ENCODE data around the gene LNPK.
"Not testable (repeated sequence)": the region's sequence is repeated elsewhere in the genome, so short reads cannot be mapped to it uniquely, and the experiment has no call there.

The LNPK gene

DNA sequence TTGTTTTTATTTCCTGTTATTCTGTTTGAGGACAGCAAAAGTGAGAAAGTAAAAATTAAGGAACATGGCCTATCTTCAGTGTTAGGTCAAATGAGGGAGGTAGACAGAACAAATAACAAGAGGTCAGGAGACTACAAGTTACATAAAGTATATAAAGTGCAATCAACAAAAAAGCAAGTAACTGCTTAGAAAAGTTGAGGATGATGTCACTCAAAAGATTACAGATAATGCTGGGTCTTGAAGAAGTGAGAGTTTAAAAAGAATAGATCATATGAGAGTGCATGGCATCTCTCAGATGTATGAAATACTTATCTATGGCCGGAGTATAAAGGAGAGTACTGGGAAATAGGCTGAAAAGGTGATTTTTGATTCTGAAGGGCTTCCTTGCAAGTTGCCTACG, 79.9 kb downstream of the LNPK start:
- no peak for DNase-seq (ENCODE audit: low read depth, low spot score)
- no peak overlapping the region for H3K4me3 ChIP-seq (ENCODE audit: low read length)

DNA sequence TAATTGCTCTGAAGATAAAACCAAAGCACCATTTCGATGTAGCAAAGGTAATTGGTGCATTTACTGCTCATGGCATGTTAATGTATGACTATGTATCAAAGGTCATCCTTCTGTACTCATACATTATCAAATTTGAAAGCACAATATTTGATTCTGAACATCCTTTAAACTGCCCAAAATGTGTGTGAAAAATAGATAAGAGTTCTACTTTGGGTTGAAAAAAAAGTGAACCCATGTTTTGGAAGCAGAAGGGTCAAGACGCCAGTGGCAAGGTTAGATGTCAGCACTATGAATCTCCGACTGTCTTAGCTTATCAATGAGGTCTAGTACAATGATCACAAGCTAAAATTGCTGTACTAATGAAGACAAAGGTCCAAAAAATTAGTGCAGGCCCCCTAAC, 83.1 kb downstream of the LNPK start:
- no peak for DNase-seq (ENCODE audit: low read depth, low spot score)
- no peak overlapping the region for H3K4me3 ChIP-seq (ENCODE audit: low read length)

DNA sequence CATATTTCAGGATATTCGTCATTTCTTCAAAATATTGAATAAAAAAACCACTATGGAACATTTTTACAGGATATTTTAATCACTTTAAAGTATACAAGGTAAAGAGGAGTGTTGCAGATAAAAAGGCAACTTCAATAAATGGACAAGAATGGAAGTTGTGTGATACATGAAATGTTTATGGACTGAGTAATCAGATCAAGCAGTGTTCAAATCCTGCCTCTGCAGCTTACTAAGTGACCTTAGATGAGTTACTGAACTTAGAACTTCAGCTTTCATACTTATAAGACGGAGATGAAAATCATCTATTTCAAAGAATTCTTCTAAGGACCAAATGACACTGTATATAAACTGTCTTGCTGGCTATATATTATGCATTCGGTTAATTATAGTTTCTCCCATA, 87.2 kb downstream of the LNPK start:
- no peak overlapping the region for H3K4me3 ChIP-seq (ENCODE audit: low read length)
- no peak for DNase-seq (ENCODE audit: low read depth, low spot score)

- not testable (repeated sequence) for DNase-seq (ENCODE audit: low read depth, low spot score); H3K4me3 ChIP-seq (ENCODE audit: low read length)
These were observed 88.0 kb downstream of the LNPK start for GRCh38 chr2:175913849-175914743.

DNA sequence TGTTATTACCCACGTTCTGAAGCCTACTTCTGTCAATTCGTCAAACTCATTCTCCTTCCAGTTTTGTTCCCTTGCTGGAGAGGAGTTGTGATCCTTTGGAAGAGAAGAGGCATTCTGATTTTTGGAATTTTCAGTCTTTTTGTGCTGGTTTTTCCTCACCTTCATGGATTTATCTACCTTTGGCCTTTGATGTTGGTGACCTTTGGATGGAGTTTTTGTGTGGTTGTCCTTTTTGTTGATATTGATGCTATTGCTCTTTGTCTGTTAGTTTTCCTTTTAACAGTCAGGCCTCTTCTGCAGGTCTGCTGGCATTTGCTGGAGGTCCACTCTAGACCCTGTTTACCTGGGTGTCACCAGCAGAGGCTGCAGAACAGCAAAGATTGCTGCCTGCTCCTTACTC, 88.8 kb downstream of the LNPK start:
- DNase-seq (ENCODE audit: low read depth, low spot score); H3K4me3 ChIP-seq (ENCODE audit: low read length): not testable (repeated sequence)

- H3K4me3 ChIP-seq (ENCODE audit: low read length): no peak overlapping the region
- no peak for DNase-seq (ENCODE audit: low read depth, low spot score)
These were observed 98.0 kb downstream of the LNPK start for GRCh38 chr2:175904035-175904434.

DNA sequence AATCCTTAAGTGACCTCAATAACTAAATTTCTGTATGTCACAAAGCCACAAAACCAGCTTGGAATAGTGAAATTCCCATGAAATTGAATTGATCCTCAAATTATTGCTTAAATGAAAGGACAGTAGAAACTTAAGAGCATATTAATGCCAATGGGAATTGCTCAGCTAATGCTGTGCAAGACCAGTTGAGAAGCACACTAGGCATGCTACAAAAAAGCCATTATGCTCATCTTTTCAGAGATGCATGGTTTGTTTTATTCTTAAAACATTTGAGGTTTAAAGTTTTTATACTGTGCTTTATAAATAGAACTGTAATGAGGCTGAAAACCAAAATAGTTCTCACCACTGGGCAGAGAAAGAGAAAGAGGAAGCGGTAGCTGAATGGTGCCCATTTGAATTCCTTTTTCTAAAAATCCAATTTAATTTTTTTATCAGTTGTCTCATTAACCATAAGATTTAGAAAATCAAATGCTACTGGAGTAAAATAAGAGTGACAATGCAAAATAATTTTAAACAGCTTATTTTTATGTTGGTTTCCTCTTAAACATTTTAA, 98.6 kb downstream of the LNPK start:
- no peak overlapping the region for H3K4me3 ChIP-seq (ENCODE audit: low read length)
- DNase-seq (ENCODE audit: low read depth, low spot score): no peak

GRCh38 chr2:175895957-175896356, 106.1 kb downstream of the LNPK start:
- DNase-seq (ENCODE audit: low read depth, low spot score); H3K4me3 ChIP-seq (ENCODE audit: low read length): not testable (repeated sequence)

GRCh38 chr2:175892046-175892445, 110.0 kb downstream of the LNPK start:
- no peak for DNase-seq (ENCODE audit: low read depth, low spot score)
- H3K4me3 ChIP-seq (ENCODE audit: low read length): no peak overlapping the region

- H3K4me3 ChIP-seq (ENCODE audit: low read length): no peak overlapping the region
These were observed 111.3 kb downstream of the LNPK start for GRCh38 chr2:175890636-175891242.

GRCh38 chr2:175889701-175890302, 112.3 kb downstream of the LNPK start:
- no peak overlapping the region for H3K4me3 ChIP-seq (ENCODE audit: low read length)
- DNase-seq (ENCODE audit: low read depth, low spot score): no peak

More at GRCh38 chr2:175890636-175891242, 111.3 kb downstream of the LNPK start:
- DNase-seq (ENCODE audit: low read depth, low spot score): no peak

GRCh38 chr2:175887776-175888175, 114.3 kb downstream of the LNPK start:
- H3K4me3 ChIP-seq (ENCODE audit: low read length): no peak overlapping the region
- no peak for DNase-seq (ENCODE audit: low read depth, low spot score)

DNA sequence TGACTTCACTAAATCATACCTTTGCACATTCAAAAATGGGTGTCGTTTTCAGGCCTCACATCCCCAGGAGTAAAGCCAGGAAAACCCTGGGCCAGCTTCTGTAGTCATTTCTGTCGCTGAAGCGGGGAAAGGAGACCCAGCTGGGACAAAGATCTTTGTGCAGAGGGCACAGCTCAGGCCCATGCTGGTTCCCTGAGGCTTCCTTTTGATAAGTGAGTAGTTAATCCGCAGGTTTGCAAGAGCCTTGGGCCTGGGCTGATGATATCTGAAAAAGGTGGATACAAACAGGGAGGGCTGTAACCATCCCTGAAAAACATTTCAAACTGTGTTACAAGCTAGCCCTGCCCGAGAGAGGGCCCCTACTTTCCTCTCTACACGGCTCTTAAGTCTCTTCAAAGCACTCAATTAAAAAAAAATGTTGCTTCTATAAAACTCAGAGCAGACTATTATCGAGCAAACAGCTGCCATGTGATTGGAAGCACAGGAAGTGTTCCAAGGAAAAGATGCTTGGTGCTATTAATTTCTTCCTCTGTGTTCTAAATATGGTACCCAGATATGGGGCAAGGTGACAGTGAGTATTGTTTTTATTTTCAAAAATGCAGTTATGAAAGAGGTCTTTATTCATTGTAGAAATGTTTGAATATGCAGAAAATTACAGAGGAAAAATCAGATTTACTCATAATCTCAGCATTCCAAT, 117.2 kb downstream of the LNPK start:
- H3K4me3 ChIP-seq (ENCODE audit: low read length): no peak overlapping the region
- DNase-seq (ENCODE audit: low read depth, low spot score): no peak

GRCh38 chr2:175883586-175884194, 118.4 kb downstream of the LNPK start:
- no peak overlapping the region for H3K4me3 ChIP-seq (ENCODE audit: low read length)
- DNase-seq (ENCODE audit: low read depth, low spot score): no peak

DNA sequence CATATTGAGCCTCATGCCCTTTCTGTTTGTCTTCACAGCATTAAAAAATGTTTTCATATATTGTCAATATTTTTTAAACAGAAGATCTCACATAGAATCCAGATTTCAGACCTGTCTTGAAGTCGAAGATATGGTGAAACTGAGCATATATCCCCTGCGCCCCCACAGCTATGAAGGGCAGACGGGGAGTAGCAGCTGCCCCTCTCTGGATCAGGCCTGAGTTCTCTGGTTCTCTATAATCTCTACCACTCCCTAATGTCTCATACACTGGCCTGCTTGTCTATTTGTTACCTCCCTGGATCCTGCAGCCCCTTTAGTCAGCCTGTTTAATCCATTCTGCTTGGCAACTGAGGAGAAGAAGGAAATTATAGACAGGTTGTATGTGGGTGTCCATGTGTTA, 122.4 kb downstream of the LNPK start:
- H3K4me3 ChIP-seq (ENCODE audit: low read length): no peak overlapping the region
- no peak for DNase-seq (ENCODE audit: low read depth, low spot score)

DNA sequence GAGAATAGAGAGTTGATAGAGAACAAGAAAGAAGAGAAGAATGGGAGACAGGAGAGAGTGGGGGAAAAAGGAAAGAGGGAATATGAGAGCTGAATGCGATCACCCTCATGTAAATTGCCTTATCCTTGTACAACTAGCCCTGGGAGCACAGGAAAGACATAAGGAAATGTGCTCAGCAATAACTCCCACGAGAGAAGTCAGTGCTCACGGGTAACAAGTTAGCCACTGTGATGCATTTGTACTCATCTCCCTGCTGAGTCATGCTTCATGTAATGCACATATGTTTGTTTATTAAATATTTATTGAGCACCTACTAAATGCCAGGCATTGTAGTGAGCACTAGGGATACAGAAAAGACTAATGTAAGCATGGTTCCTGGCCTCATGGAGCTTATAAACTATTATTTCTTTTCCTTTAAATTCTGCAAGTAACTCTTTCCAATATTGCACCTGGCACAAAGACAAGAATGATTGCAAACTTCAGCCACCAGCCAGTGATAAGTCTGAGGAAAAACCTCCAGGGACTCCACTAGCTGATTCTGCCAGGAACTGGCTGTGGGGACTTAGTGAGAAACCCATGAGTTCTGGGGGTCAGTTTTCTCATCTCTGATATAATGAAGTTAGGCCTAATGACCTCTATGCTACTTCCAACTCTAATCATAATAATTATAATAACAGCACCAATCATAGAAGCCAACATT, 124.1 kb downstream of the LNPK start:
- DNase-seq (ENCODE audit: low read depth, low spot score): no peak
- no peak overlapping the region for H3K4me3 ChIP-seq (ENCODE audit: low read length)

DNA sequence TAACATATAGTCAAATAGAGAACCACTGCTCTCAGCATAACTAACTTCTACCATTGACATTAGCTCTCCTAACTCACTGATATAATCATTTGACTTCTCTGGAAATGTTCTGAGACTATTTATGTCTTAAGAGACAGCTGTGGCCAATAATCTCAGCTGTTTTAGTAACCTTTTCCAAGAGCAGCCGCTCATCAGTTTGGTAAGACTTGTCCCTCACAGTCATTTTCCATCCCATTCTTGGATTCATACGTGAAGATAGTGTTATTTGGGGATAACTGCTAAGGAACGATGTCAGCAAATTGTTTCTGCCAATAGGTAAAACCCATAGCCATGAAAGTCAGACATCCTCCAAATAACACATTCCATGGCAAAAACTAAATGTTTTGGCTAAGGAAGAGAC, 127.8 kb downstream of the LNPK start:
- no peak for DNase-seq (ENCODE audit: low read depth, low spot score)
- H3K4me3 ChIP-seq (ENCODE audit: low read length): no peak overlapping the region

Measured in Jurkat, Clone E6-1 (cell line).